Duodenal mucosa (tissue), 2 donors: ENCODE results near the gene SHKBP1.
A peak's percentile ranks its signal among the peaks of the same experiment; 100 is the strongest.

Experiments
- H3K27ac ChIP-seq: one replicate; pipeline ENCODE4 v1.7.0; 2013; ENCODE audit warnings: low read depth, low read length
- H3K27me3 ChIP-seq, 2 donors: one replicate each; pipeline ENCODE4 v1.7.0; 2013; ENCODE audit warnings: low read length in 2 of 2, control low read depth in 1 of 2; ENCODE audit not compliant: insufficient read depth in 2 of 2, control insufficient read depth in 1 of 2
- H3K36me3 ChIP-seq, 2 donors: one replicate each; pipeline ENCODE4 v1.7.0; 2013; ENCODE audit warnings: low read length in 2 of 2, control low read depth in 1 of 2; ENCODE audit not compliant: insufficient read depth in 2 of 2, control insufficient read depth in 1 of 2
- H3K4me1 ChIP-seq, 2 donors: one replicate each; pipeline ENCODE4 v1.7.0; 2013; ENCODE audit warnings: low read length in 2 of 2, control low read depth in 1 of 2; ENCODE audit not compliant: insufficient read depth in 2 of 2, control insufficient read depth in 1 of 2
- H3K4me3 ChIP-seq, 2 donors: one replicate each; pipeline ENCODE4 v1.7.0; 2013; ENCODE audit warnings: low read length in 2 of 2, low read depth in 1 of 2
- H3K9ac ChIP-seq, 2 donors: one replicate each; pipeline ENCODE4 v1.7.0; 2013; ENCODE audit warnings: low read length in 2 of 2, low read depth in 1 of 2
- H3K9me3 ChIP-seq, 2 donors: one replicate each; pipeline ENCODE4 v1.7.0; 2013; ENCODE audit warnings: low read length in 2 of 2, control low read depth in 1 of 2; ENCODE audit not compliant: control insufficient read depth in 1 of 2

The SHKBP1 gene

DNA sequence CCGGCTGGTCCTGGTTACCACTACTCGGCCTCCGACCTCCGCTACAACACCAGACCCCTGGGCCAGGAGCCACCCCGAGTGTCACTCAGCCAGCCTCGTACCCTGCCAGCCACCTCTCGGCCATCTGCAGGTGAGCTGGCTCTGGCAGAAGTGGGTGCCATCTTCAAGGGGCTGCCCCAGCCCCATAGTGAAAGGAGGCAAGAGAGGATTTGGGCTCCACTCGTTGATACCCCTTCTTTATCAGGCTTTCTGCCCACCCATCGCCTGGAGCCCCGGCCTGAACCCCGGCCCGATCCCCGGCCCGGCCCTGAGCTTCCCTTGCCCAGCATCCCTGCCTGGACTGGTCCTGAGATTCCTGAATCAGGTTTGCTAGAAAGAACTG lies 31.6 kb downstream of the SHKBP1 start:
- H3K27ac ChIP-seq: peak overlapping the region; percentile 55

DNA sequence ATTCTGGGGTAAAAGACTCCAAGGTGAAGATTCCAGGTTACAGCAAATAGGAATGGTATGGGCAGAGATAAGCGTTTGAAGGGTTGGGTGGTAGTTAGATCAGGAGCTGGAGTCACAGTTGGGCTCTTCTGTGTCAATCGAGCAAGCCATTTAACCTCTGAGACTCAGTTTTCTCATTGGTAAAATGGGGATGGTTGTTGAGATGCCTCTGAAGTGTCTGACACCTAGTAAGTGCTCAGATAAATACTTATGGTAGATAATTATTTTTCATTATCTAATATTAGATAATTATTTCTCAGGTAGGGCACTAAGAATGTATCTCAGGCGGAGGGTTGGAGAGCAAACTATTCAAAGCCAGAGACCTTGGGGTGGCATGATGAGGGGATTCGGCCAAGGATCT lies 32.3 kb downstream of the SHKBP1 start:
- no peak overlapping the region for H3K27ac ChIP-seq
- H3K4me1 ChIP-seq: peaks cover 49 to 53% of the 10 kb centered on the region in 2 donors
- peak overlapping the region; percentile 64 to 72 for H3K9ac ChIP-seq

More for the DNA sequence above, 31.6 kb downstream of the SHKBP1 start:
- Histone ChIP-seq H3K27me3 (no peaks in the 10 kb centered on the region), H3K4me3 (peak overlapping the region in 1 of 2 donors; percentile 28), H3K9ac (peak overlapping the region in 1 of 2 donors; percentile 44), H3K4me1 (peaks cover 53 to 56% of the 10 kb centered on the region in 2 donors), H3K9me3 (no peaks in the 10 kb centered on the region), H3K36me3 (no peaks in the 10 kb centered on the region)

DNA sequence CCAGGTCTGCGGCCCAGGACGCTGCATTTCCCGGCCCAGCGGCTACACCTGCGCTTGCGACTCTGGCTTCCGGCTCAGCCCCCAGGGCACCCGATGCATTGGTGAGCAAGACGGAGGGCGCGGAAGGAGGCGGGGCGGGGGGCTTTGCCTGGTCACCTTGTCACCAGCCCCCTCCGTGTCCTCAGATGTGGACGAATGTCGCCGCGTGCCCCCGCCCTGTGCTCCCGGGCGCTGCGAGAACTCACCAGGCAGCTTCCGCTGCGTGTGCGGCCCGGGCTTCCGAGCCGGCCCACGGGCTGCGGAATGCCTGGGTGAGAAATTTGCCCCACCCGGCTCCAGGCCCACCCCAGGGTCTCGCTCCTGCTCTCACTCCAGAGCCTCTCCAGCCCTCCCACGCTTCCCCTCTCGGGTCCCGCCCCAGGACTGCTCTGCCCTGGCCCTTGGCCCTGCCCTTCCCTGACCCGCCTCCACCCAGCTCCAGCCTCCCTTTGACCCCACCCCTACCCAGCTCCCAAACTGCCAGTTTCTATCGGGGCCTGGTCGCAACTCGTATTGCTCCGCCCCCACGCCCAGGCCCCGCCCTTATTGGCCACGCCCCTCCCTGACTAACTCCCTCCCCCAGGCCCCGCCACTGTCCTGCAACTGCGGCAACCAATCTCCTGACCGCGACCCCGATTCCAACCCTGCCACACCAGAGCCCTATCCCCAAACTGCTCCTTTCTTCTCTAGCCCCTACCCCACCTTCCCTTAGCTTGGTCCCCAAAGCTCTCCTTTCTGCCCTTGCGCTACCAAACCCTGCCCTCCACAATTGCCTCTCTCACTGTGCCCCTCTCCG lies 33.1 kb downstream of the SHKBP1 start:
- H3K9ac ChIP-seq: peak overlapping the region; percentile 64 to 84
- no peaks in the 10 kb centered on the region for H3K36me3 ChIP-seq
- no peaks in the 10 kb centered on the region for H3K27me3 ChIP-seq
- no peaks in the 10 kb centered on the region for H3K9me3 ChIP-seq
- H3K4me3 ChIP-seq: peak overlapping the region; percentile 47 to 68
- peaks cover 46 to 51% of the 10 kb centered on the region in 2 donors for H3K4me1 ChIP-seq
- peak overlapping the region; percentile 65 for H3K27ac ChIP-seq

More for the DNA sequence above, 32.3 kb downstream of the SHKBP1 start:
- no peaks in the 10 kb centered on the region for H3K9me3 ChIP-seq
- no peaks in the 10 kb centered on the region for H3K36me3 ChIP-seq
- H3K27me3 ChIP-seq: no peaks in the 10 kb centered on the region
- peak overlapping the region; percentile 47 to 68 for H3K4me3 ChIP-seq

DNA sequence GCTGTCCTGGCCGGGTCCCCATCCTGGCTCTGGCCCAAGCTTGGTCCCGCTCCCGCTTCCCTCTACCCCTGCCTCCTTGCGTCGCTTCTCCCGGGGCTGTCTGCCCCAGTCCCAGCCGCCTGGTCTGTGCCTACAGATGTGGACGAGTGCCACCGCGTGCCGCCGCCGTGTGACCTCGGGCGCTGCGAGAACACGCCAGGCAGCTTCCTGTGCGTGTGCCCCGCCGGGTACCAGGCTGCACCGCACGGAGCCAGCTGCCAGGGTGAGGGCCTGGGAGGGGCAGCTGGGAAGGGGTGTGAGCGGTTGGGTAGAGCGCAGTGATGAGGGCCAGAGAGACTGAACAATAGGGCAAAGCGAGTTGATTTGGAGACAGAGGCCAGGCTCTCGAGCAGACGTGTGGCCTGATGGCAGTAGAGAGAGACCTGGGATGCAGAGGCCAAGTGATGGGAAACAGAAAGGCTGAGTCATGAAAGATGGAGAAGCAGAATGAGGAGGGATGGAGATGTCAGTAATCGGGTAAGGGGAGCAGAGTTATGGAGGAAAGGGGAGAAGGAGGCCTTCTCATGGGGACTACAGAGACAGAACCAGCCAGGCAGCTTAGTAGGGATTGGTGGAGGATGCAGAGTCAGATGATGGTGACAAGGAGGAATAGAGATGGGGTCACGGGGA lies 33.9 kb downstream of the SHKBP1 start:
- Histone ChIP-seq H3K9ac (peak overlapping the region; percentile 55 to 84), H3K9me3 (no peaks in the 10 kb centered on the region), H3K27me3 (no peaks in the 10 kb centered on the region), H3K36me3 (no peaks in the 10 kb centered on the region), H3K27ac (peak overlapping the region; percentile 65), H3K4me1 (peaks cover 45 to 50% of the 10 kb centered on the region in 2 donors), H3K4me3 (peak overlapping the region; percentile 47 to 62)

DNA sequence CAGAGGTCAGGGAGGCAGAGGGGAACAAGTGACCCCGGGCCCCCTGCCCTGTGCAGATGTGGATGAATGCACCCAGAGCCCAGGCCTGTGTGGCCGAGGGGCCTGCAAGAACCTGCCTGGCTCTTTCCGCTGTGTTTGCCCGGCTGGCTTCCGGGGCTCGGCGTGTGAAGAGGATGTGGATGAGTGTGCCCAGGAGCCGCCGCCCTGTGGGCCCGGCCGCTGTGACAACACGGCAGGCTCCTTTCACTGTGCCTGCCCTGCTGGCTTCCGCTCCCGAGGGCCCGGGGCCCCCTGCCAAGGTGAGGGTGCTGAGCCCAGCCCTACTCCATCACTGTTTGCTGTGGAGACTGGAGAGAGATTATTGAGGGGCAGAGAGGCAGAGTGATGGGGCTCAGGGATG lies 34.4 kb downstream of the SHKBP1 start:
- Histone ChIP-seq H3K27ac (no peak overlapping the region), H3K9ac (peak overlapping the region in 1 of 2 donors; percentile 84), H3K4me3 (no peak overlapping the region), H3K36me3 (no peaks in the 10 kb centered on the region), H3K9me3 (no peaks in the 10 kb centered on the region), H3K4me1 (peaks cover 45 to 49% of the 10 kb centered on the region in 2 donors), H3K27me3 (no peaks in the 10 kb centered on the region)

DNA sequence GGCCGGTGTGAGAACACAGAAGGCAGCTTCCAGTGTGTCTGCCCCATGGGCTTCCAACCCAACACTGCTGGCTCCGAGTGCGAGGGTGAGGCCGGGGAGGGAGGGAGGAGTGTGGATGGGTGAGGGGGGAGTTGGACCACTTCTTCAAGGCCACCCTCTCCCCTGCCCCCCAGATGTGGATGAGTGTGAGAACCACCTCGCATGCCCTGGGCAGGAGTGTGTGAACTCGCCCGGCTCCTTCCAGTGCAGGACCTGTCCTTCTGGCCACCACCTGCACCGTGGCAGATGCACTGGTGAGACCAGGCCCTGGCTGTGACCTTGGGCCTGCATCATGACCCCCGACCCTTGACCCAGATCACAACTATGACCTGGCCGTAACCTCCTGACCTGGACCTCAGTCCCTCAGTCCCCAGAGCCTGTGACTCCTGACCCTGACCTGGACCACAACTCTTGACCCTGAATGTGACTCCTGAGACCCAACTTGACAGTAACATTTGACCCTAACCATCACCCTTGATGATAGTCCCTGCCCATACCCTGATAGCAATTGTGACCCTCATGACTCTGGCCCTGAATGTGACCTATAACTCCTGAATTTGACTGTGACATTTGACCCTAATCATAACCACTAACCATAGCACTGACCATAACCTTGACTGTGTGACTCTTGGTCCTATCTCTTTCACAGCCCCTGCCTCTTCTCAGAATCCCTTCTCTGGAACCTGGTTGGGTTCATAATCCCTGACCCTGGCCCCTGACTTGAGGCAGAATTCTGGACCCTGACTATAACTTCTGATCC lies 35.4 kb downstream of the SHKBP1 start:
- Histone ChIP-seq H3K4me3 (no peak overlapping the region), H3K27me3 (no peaks in the 10 kb centered on the region), H3K4me1 (peaks cover 42 to 44% of the 10 kb centered on the region in 2 donors), H3K27ac (no peak overlapping the region), H3K9ac (no peak overlapping the region), H3K9me3 (no peaks in the 10 kb centered on the region), H3K36me3 (peaks cover 4% of the 10 kb centered on the region in 2 donors)

DNA sequence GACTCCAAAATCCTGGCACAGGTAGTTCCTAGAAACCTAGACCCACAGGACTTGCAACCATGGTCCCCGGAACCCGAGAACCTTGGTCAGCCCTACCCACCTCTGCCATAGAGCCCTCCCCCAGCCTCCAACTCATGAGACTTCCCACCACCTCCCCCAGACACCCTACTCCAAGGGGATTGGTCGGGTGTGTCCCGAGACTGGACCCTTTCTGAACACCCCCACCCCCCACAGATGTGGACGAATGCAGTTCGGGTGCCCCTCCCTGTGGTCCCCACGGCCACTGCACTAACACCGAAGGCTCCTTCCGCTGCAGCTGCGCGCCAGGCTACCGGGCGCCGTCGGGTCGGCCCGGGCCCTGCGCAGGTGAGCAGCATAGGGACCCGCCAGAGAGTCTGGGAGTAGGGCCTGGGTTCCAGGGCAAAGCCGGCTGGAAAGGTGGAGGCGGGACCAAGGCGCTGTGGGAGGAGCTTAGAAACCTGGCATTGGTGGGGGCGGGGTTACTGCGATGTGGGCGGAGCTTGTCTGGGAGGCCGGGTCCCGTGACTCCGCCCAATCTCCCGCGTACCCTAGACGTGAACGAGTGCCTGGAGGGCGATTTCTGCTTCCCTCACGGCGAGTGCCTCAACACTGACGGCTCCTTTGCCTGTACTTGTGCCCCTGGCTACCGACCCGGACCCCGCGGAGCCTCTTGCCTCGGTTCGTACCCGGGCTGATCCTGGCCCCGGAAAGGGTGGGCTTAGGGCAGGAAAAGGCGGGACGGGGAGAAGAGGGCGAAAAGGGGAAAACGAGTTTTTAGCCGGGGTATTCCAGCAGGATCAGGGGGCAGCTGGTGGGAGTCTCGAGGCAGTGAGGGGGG lies 36.4 kb downstream of the SHKBP1 start:
- H3K36me3 ChIP-seq: peaks cover 5% of the 10 kb centered on the region in 2 donors
- peaks cover 33 to 34% of the 10 kb centered on the region in 2 donors for H3K4me1 ChIP-seq
- no peaks in the 10 kb centered on the region for H3K27me3 ChIP-seq
- H3K4me3 ChIP-seq: peak overlapping the region; percentile 79 to 81
- no peaks in the 10 kb centered on the region for H3K9me3 ChIP-seq
- peak overlapping the region; percentile 94 for H3K27ac ChIP-seq
- peak overlapping the region; percentile 54 to 92 for H3K9ac ChIP-seq

DNA sequence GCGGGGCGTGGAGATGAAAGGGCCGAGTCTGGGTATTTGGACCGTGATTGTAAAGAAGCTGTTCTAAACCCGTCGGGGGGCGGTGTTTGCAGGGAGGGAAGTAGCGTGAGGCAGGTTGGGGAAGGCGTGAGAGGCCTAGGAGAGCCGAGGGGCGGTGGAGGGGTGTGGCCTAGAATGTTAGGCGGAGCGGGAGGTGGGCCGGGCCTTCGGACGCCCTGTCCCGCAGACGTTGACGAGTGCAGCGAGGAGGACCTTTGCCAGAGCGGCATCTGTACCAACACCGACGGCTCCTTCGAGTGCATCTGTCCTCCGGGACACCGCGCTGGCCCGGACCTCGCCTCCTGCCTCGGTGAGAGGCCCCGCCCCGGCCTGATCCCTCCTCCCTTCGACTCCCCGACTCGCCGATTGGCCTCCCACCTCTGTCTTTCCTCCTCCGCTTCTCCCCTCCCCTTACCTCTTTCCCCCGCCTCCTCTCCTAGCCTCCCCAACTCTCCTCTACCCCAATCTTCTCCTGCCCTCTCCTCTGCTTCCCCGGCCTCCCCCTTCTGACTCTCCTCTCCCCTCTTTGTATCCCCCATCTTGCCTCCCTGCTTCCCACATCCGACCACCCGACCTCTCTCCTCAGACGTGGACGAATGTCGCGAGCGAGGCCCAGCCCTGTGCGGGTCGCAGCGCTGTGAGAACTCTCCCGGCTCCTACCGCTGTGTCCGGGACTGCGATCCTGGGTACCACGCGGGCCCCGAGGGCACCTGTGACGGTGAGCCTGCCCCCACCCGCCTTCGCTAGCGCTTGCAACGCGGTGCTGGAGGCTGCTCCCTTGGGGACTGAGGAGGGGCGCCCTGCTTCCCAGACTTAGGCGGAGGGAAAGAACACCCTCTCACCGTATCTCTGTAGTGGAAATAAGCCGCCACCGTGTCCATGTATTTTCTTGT lies 37.3 kb downstream of the SHKBP1 start:
- peak overlapping the region; percentile 79 to 81 for H3K4me3 ChIP-seq

More for the DNA sequence above, 37.3 kb downstream of the SHKBP1 start:
- peak overlapping the region; percentile 92 to 93 for H3K9ac ChIP-seq
- H3K27ac ChIP-seq: peak overlapping the region; percentile 94
- peaks cover 5 to 6% of the 10 kb centered on the region in 2 donors for H3K36me3 ChIP-seq
- no peaks in the 10 kb centered on the region for H3K9me3 ChIP-seq
- H3K4me1 ChIP-seq: peaks cover 28 to 29% of the 10 kb centered on the region in 2 donors
- H3K27me3 ChIP-seq: no peaks in the 10 kb centered on the region
